Measurements from ENCODE around the gene ERGIC2.

ERGIC2 gene

DNA sequence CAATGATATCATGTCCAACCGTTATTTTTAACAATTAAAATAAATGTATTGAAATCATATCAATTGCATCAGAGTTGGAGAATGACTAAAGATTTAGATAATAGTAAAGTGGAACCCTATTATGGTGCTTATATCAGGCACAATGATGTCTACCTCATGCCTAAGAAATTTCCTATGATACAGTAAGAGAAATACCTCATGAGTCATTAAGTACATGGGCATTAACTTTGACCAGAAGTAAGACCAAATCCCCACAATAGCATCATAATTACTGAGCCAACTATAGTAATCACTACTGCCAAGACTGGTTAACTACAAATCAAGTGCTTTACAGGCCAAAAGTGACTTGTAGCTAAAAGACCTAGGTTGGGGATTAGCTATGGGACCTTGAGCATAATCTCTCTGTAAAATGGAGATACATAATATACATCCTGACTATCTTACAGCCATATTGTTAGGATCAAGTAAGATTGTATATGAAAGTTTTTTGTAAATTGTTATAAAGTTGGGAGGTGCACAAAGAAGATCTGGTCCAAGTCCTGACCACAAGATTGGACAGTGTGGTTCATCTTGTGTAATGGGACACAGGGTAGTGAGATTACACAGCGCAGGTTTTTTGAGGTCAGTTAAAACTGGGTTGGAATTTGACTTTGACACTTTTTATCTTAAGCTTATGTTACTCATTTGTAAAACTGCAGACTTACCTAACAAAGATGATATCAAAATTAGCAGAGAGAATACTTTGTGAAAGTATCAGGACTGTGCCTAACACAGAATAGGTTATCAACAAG lies 60.5 kb downstream of the ERGIC2 start:
- DNase-seq (ENCODE audit: low read depth in 1 of 2, low spot score in 1 of 2), result no peak
- Histone ChIP-seq H3K27me3 (ENCODE audit: insufficient read depth, poor library complexity, severe bottlenecking) (no peaks in the 10 kb centered on the region), H3K27ac (replicated peaks) (no peak overlapping the region), H3K4me3 (replicated peaks; ENCODE audit: insufficient read depth, low read length) (no peak overlapping the region)
- TF ChIP-seq POLR2AphosphoS5 (IDR thresholded peaks at IDR 0.05; ENCODE audit: low read depth), result no peak
- TF ChIP-seq, protein P1, sequence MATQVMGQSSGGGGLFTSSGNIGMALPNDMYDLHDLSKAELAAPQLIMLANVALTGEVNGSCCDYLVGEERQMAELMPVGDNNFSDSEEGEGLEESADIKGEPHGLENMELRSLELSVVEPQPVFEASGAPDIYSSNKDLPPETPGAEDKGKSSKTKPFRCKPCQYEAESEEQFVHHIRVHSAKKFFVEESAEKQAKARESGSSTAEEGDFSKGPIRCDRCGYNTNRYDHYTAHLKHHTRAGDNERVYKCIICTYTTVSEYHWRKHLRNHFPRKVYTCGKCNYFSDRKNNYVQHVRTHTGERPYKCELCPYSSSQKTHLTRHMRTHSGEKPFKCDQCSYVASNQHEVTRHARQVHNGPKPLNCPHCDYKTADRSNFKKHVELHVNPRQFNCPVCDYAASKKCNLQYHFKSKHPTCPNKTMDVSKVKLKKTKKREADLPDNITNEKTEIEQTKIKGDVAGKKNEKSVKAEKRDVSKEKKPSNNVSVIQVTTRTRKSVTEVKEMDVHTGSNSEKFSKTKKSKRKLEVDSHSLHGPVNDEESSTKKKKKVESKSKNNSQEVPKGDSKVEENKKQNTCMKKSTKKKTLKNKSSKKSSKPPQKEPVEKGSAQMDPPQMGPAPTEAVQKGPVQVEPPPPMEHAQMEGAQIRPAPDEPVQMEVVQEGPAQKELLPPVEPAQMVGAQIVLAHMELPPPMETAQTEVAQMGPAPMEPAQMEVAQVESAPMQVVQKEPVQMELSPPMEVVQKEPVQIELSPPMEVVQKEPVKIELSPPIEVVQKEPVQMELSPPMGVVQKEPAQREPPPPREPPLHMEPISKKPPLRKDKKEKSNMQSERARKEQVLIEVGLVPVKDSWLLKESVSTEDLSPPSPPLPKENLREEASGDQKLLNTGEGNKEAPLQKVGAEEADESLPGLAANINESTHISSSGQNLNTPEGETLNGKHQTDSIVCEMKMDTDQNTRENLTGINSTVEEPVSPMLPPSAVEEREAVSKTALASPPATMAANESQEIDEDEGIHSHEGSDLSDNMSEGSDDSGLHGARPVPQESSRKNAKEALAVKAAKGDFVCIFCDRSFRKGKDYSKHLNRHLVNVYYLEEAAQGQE (IDR thresholded peaks at IDR 0.05; ENCODE audit: insufficient replicate concordance, low read depth), result no peak
- TF ChIP-seq, protein P2, sequence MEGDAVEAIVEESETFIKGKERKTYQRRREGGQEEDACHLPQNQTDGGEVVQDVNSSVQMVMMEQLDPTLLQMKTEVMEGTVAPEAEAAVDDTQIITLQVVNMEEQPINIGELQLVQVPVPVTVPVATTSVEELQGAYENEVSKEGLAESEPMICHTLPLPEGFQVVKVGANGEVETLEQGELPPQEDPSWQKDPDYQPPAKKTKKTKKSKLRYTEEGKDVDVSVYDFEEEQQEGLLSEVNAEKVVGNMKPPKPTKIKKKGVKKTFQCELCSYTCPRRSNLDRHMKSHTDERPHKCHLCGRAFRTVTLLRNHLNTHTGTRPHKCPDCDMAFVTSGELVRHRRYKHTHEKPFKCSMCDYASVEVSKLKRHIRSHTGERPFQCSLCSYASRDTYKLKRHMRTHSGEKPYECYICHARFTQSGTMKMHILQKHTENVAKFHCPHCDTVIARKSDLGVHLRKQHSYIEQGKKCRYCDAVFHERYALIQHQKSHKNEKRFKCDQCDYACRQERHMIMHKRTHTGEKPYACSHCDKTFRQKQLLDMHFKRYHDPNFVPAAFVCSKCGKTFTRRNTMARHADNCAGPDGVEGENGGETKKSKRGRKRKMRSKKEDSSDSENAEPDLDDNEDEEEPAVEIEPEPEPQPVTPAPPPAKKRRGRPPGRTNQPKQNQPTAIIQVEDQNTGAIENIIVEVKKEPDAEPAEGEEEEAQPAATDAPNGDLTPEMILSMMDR (IDR thresholded peaks at IDR 0.05; ENCODE audit: insufficient read depth, low read length), result no peak
- TF ChIP-seq SPI1 (IDR thresholded peaks at IDR 0.05; ENCODE audit: borderline replicate concordance, low read depth), result no peak
- no peak for TF ChIP-seq GABPA (IDR thresholded peaks at IDR 0.05; ENCODE audit: low read depth)

DNA sequence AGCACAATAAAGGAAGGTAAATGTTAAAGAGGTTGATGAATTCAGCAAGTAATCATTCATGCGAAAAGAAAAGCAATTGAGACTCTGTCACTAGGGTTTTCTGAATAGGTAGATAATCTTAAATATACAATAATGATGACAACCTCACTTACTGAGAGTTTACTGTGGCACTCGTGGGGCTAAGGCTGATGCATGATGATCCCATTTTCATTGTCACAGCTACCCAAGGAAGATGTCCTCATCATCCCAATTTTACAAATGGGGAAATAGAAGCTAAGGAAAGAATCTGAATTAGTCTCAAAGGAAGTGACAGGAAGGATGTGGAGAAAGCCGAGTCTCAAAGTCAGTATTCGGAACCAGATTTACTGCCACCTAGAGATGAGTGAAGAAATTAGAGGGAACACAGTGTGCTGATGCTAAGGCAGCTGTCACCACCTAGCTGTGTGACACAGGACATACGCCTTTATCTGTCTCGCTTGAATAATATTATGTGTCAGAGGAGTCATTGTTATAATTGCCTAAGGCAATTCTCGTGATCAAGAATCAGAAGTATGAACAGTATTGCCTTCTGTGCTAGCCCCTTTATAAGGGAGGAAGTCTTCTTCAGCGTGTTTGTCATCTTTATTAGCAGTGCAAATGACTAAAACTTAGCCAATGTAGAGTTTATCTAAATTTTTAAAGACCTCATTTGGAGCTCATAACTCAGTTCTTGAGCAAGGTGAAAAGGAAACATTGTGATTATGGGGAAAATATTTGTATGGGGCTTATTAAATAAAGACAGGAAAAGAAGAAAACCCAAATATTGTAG lies 63.2 kb downstream of the ERGIC2 start:
- peak; percentile 52 to 69 for DNase-seq (ENCODE audit: low read depth in 1 of 2, low spot score in 1 of 2)
- TF ChIP-seq, protein P2 (IDR thresholded peaks at IDR 0.05; ENCODE audit: insufficient read depth, low read length), result peak; percentile 96
- peak; percentile 7; the same call in 1 of the 2 replicates for TF ChIP-seq SPI1 (IDR thresholded peaks at IDR 0.05; ENCODE audit: borderline replicate concordance, low read depth)
- TF ChIP-seq, protein P1 (IDR thresholded peaks at IDR 0.05; ENCODE audit: insufficient replicate concordance, low read depth), result no peak
- H3K27me3 ChIP-seq (ENCODE audit: insufficient read depth, poor library complexity, severe bottlenecking), result no peaks in the 10 kb centered on the region
- H3K27ac ChIP-seq (replicated peaks), result no peak overlapping the region
- H3K4me3 ChIP-seq (replicated peaks; ENCODE audit: insufficient read depth, low read length), result no peak overlapping the region

DNA sequence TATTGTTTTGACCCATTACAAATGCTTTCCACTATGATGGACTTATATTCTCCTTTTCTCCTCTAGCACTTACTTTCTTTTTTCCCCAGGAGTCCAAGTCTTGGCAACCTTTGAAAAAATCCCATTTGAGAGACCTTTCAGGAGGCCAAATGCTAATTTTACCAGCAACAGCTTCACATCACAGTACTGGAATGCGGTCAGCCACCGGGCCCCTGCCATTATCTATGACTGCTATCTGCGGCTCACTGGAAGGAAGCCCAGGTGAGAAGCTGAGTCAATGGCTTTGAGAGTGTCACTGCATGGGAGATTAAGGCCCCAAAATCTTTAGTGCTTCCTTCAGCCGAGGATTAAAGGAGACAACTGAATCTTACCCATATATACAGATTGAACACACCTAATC lies 64.2 kb downstream of the ERGIC2 start:
- no peak for DNase-seq (ENCODE audit: low read depth in 1 of 2, low spot score in 1 of 2)
- TF ChIP-seq, protein P1 (IDR thresholded peaks at IDR 0.05; ENCODE audit: insufficient replicate concordance, low read depth), result no peak
- TF ChIP-seq POLR2AphosphoS5 (IDR thresholded peaks at IDR 0.05; ENCODE audit: low read depth), result no peak
- no peak for TF ChIP-seq SPI1 (IDR thresholded peaks at IDR 0.05; ENCODE audit: borderline replicate concordance, low read depth)
- H3K27ac ChIP-seq (replicated peaks), result no peak overlapping the region
- no peak overlapping the region for H3K4me3 ChIP-seq (replicated peaks; ENCODE audit: insufficient read depth, low read length)
- no peaks in the 10 kb centered on the region for H3K27me3 ChIP-seq (ENCODE audit: insufficient read depth, poor library complexity, severe bottlenecking)
